GM13977 (cell line): ENCODE results near the gene HRK.

Source experiments
- DNase-seq: peaks from one replicate; pipeline ENCODE4 v3.0.0; 2012; ENCODE audit warnings: low spot score
- CTCF ChIP-seq: IDR thresholded peaks from 2 replicates; pipeline ENCODE4 v1.5.1; 2012; ENCODE audit warnings: mild to moderate bottlenecking, control low read depth; ENCODE audit not compliant: insufficient read depth; ENCODE audit errors: extremely low read depth, missing control alignments
- in situ Hi-C: fragments of 300-500 bp; cut with MboI; formaldehyde crosslinking; loops from one replicate; pipeline ENCODE4 v1.12.0; 2022; ENCODE audit warnings: low sequenced_read_pairs, low pct_unique_long_range_greater_than_20kb, mixed read lengths, inconsistent platforms; ENCODE audit not compliant: unreplicated experiment

Gene HRK

GRCh38 chr12:116835484-116835883 is 45.8 kb downstream of the HRK start:
- no peak for TF ChIP-seq CTCF
- in situ Hi-C loops, result no loop called here
- DNase-seq, result no peak

- DNase-seq, result no peak
- no peak for TF ChIP-seq CTCF
- in situ Hi-C loops, result no loop called here
These were observed 47.8 kb downstream of the HRK start for GRCh38 chr12:116833474-116833873.

GRCh38 chr12:116832353-116832752 is 48.9 kb downstream of the HRK start:
- in situ Hi-C loops, result no loop called here
- DNase-seq, result no peak
- TF ChIP-seq CTCF, result no peak

- in situ Hi-C loops, result no loop called here
- DNase-seq, result no peak
- TF ChIP-seq CTCF, result no peak
These were observed 53.8 kb downstream of the HRK start for GRCh38 chr12:116827432-116827831.

- TF ChIP-seq CTCF, result no peak
- no peak for DNase-seq
- in situ Hi-C loops, result no loop called here
These were observed 60.0 kb downstream of the HRK start for GRCh38 chr12:116821291-116821690.

GRCh38 chr12:116820064-116820656 is 61.1 kb downstream of the HRK start:
- in situ Hi-C loops, result no loop called here
- no peak for TF ChIP-seq CTCF
- no peak for DNase-seq
